Skeletal muscle tissue (tissue), 4 donors: ENCODE data around the gene OR2L5. TPM values are rescaled to one million over a fixed set of nuclear protein-coding genes. Genes with fewer than 3 reads are reported as not detected.

ENCODE experiments used
- H3K27ac ChIP-seq: one replicate; pipeline ENCODE4 v1.7.0; 2013; ENCODE audit warnings: mild to moderate bottlenecking, low read depth, low read length, inconsistent platforms
- H3K27me3 ChIP-seq, 3 donors: one replicate each; pipeline ENCODE4 v1.7.0; 2013; ENCODE audit warnings: low read length in 3 of 3; ENCODE audit not compliant: control insufficient read depth in 3 of 3, insufficient read depth in 3 of 3
- H3K36me3 ChIP-seq, 3 donors: one replicate each; pipeline ENCODE4 v1.7.0; 2013; ENCODE audit warnings: low read length in 3 of 3; ENCODE audit not compliant: control insufficient read depth in 3 of 3, insufficient read depth in 3 of 3
- H3K4me1 ChIP-seq, 3 donors: one replicate each; pipeline ENCODE4 v1.7.0; 2013; ENCODE audit warnings: low read length in 3 of 3, mild to moderate bottlenecking in 3 of 3; ENCODE audit not compliant: control insufficient read depth in 3 of 3, insufficient read depth in 3 of 3
- H3K4me3 ChIP-seq, 3 donors: one replicate each; pipeline ENCODE4 v1.7.0; 2013; ENCODE audit warnings: low read length in 3 of 3
- H3K9ac ChIP-seq, 3 donors: one replicate each; pipeline ENCODE4 v1.7.0; 2013; ENCODE audit warnings: low read length in 3 of 3, mild to moderate bottlenecking in 3 of 3, moderate library complexity in 2 of 3, low read depth in 1 of 3
- H3K9me3 ChIP-seq, 3 donors: one replicate each; pipeline ENCODE4 v1.7.0; 2013; ENCODE audit warnings: low read length in 3 of 3; ENCODE audit not compliant: control insufficient read depth in 3 of 3
- total RNA-seq: library from RNA; depleted of rRNA; stranded (reverse); fragments of >200 nt; gene quantifications from one replicate; pipeline ENCODE4 v1.2.3, GENCODE V29; 2014
- donor health status: Osteomylitis.

OR2L5 gene, protein sequence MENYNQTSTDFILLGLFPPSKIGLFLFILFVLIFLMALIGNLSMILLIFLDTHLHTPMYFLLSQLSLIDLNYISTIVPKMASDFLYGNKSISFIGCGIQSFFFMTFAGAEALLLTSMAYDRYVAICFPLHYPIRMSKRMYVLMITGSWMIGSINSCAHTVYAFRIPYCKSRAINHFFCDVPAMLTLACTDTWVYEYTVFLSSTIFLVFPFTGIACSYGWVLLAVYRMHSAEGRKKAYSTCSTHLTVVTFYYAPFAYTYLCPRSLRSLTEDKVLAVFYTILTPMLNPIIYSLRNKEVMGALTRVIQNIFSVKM
- not detected for total RNA-seq

DNA sequence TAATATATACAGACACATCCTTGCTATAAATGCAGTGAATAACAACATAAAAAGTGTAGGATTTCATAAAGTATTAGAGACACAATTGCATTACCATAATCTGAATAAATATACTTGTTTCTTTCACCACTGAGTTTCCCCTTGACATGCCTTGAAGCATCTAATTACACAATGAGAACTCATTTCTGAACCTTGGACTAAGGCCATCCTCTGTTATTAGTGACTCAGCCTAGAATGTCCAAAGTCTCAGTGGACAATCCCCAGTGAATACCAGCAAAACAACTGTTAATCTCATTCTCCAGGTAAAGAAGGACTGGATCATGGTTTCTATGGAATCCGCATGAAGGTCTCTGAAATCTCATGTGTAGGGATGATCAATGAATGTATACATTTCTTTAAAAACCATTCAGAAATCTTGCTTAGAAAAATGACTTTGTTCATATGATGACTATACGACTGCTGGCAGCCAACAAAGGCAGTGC lies at the start of gene OR2L5:
OR2L5 (plus strand) TSS at position 432 of the 482 bp plus-strand sequence. CDS start 8,288 bp downstream, outside the sequence.
- H3K4me1 ChIP-seq = no peaks in the 10 kb centered on the region
- H3K9me3 ChIP-seq = peaks cover 0 to 3% (median 0%) of the 10 kb centered on the region in 3 donors
- no peaks in the 10 kb centered on the region for H3K36me3 ChIP-seq
- H3K9ac ChIP-seq = no peak within 1 kb of the TSS
- no peak within 1 kb of the TSS for H3K27ac ChIP-seq
- H3K4me3 ChIP-seq = no peak within 1 kb of the TSS
- H3K27me3 ChIP-seq = no peaks in the 10 kb centered on the region

DNA sequence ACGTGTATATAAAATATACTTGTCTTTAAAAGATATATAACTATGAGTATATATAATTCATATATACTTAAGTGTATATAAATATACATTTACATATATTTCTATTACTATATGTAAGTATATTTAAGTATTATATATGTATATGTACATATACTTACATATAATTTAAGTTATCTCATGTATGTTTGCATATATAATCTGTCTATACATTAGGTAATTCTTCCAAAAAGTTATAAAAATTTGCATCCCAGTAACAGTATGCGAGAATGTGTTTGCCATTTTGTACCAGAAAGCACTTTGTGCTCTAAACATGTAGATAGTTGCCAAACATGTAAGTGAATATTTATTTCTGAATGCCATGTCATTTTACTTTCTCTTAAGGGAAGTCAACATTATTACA lies 48.5 kb upstream of the OR2L5 start, which contains the start of gene OR2AK2:
OR2AK2 (plus strand) TSS at position 301 of the 400 bp plus-strand sequence. CDS start 144 bp downstream, outside the sequence.
- Histone ChIP-seq H3K27ac (no peak within 1 kb of the TSS), H3K36me3 (no peaks in the 10 kb centered on the region), H3K27me3 (no peaks in the 10 kb centered on the region), H3K4me1 (no peaks in the 10 kb centered on the region), H3K9me3 (no peaks in the 10 kb centered on the region), H3K9ac (no peak within 1 kb of the TSS), H3K4me3 (no peak within 1 kb of the TSS)

DNA sequence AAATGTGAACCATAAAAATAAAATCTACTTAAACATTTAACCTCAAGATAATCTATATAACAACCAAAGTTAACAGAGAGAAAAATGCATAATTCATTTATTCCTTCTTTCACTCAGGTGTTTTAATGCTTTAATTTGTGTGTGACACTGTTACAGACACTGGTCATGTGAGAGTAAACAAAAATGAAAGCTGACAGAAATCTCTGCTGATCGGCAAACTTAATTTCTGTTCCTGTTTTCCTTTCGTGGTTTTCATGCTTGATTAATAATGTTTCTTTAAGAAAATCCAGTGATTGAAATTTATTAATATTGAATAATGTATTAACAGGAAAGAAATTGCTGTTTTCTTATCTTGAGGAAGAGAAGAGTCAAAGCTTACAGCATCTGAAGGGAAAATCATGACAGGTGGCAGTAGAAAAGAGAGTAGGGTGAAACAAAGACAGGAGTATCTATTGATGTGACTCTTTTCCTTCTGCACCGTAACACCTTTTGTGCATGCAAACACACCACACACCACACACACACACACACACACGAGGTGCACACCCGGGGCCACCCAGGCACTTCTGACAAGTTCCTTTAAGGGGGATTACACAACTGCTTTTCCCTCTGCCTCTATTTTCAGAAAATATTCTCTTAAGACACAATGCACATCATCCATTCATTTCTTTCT lies 46.8 kb upstream of the OR2L5 start:
- H3K27ac ChIP-seq = no peak overlapping the region
- no peaks in the 10 kb centered on the region for H3K9me3 ChIP-seq
- H3K4me3 ChIP-seq = no peak overlapping the region
- no peaks in the 10 kb centered on the region for H3K27me3 ChIP-seq
- no peaks in the 10 kb centered on the region for H3K36me3 ChIP-seq
- no peak overlapping the region for H3K9ac ChIP-seq
- H3K4me1 ChIP-seq = no peaks in the 10 kb centered on the region

DNA sequence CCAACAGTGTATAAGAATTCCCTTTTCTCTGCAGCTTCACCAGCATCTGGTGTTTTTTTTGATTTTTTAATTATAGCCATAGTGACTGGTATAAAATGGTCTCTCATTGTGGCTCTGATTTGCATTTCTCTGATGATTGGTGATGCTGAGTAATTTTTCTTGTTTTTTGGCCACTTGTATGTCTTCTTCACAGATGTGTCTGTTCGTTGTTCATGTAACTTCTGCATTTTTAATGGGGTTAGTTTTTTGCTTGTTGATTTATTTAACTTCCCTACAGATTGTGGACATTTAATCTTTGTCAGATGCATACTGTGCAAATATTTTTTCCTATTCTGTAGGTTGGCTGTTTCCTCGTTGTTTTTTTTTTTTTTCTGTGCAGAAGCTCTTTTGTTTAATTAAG lies 20.5 kb upstream of the OR2L5 start:
- peaks cover 0 to 3% (median 0%) of the 10 kb centered on the region in 3 donors for H3K9me3 ChIP-seq
- H3K9ac ChIP-seq = no peak overlapping the region
- H3K36me3 ChIP-seq = no peaks in the 10 kb centered on the region
- H3K27me3 ChIP-seq = no peaks in the 10 kb centered on the region
- H3K4me1 ChIP-seq = no peaks in the 10 kb centered on the region
- no peak overlapping the region for H3K27ac ChIP-seq
- H3K4me3 ChIP-seq = no peak overlapping the region

DNA sequence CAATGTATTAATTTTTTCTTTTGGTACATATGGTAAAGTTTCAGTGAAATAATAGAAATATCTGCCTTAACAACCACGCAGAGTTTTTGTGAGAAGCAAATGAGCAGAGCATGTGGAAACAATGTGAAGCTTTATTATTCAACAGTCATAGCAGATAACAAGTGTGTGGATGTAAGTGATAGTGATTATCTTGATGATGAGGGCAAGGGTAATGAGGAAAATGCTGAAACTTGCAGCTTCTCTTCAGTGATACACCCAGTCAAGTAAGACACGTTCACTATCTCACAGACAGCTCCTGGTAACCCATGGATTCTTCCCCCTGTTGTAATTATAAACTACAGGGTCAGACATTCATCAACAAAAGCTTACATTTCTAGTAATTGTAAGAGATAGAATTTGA lies 14.6 kb upstream of the OR2L5 start:
- H3K9me3 ChIP-seq = no peaks in the 10 kb centered on the region
- no peaks in the 10 kb centered on the region for H3K36me3 ChIP-seq
- H3K27ac ChIP-seq = no peak overlapping the region
- no peak overlapping the region for H3K9ac ChIP-seq
- H3K27me3 ChIP-seq = no peaks in the 10 kb centered on the region
- H3K4me1 ChIP-seq = no peaks in the 10 kb centered on the region
- H3K4me3 ChIP-seq = no peak overlapping the region

DNA sequence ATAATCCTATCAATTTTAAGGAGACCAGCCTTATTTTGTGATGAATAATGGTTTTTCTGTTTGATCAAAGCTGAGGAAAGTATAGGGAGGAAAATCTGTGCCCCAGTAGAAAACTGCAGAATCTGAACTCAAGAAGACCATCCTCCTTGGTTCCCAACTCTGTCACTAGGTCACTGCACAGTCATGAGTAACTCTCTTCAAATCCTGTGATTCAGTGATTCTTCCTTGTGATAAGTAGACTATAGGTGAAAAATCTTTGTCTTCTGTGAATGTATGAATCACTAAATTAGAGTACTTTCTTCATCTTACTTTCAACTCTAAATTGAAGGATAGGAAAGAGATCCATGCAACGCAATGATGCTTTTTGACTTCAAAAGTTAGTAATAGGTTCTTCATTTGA lies 13.3 kb upstream of the OR2L5 start:
- Histone ChIP-seq H3K9me3 (no peaks in the 10 kb centered on the region), H3K4me1 (no peaks in the 10 kb centered on the region), H3K27me3 (no peaks in the 10 kb centered on the region), H3K36me3 (no peaks in the 10 kb centered on the region), H3K27ac (no peak overlapping the region), H3K4me3 (no peak overlapping the region), H3K9ac (no peak overlapping the region)

DNA sequence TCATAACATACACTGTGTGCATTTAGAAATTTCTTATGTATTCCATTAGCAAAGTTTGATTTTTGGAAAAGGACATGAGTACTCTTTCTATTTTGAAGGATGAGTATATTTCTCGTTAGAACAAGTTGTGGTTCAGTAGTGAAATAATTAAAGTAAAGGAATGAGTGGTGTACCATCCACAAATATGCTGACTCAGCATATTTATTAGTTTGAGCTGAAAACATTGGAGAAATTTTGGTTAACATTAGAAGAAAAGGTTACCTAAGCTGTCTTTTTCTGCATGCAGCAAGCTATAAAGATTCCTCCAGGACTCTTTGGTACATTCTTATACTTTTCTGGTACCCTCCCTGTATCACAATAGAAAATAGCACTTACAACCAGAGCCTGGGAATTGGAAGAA lies 5.7 kb upstream of the OR2L5 start:
- Histone ChIP-seq H3K9ac (no peak overlapping the region), H3K27me3 (no peaks in the 10 kb centered on the region), H3K4me1 (no peaks in the 10 kb centered on the region), H3K9me3 (peaks cover 0 to 5% (median 2%) of the 10 kb centered on the region in 3 donors), H3K36me3 (no peaks in the 10 kb centered on the region), H3K4me3 (no peak overlapping the region), H3K27ac (no peak overlapping the region)

DNA sequence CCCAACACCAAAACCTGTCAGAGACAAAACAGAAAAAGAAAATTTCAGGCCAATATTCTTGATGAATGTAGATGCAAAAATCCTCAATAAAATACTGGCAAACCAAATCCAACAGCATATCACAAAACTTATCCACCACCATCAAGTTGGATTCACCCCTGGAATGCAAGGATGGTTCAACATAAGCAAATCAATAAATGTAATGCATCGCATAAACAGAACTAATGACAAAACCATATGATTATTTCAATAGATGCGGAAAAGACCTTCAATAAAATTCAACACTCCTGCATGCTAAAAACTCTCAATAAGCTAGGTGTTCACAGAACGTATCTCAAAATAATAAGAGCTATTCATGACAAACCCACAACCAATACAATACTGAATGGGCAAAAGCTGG lies 3.8 kb upstream of the OR2L5 start:
- no peaks in the 10 kb centered on the region for H3K27me3 ChIP-seq
- no peak overlapping the region for H3K27ac ChIP-seq
- H3K36me3 ChIP-seq = no peaks in the 10 kb centered on the region
- H3K9me3 ChIP-seq = peaks cover 2 to 5% (median 2%) of the 10 kb centered on the region in 3 donors
- H3K4me3 ChIP-seq = no peak overlapping the region
- H3K9ac ChIP-seq = no peak overlapping the region
- no peaks in the 10 kb centered on the region for H3K4me1 ChIP-seq

DNA sequence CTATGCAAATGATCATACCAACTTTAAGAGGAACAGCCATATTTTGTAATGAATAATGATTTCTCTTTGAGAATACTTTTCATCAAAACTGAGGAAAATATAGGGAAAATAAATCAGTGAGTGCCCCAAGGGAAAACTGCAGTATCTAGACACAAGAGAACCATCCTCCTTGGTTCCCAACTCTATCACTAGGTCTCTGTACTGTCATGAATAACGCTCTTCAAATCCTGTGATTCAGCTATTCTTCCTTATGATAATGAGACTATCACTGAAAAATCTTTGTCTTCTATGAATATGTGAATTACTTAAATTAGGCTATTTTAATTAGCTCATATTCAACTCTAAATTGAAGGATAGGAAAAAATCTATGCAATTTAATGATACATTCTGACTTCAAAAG lies 2.3 kb downstream of the OR2L5 start:
- Histone ChIP-seq H3K27ac (no peak overlapping the region), H3K4me3 (no peak overlapping the region), H3K4me1 (no peaks in the 10 kb centered on the region), H3K27me3 (no peaks in the 10 kb centered on the region), H3K36me3 (no peaks in the 10 kb centered on the region), H3K9ac (no peak overlapping the region), H3K9me3 (peaks cover 0 to 3% (median 0%) of the 10 kb centered on the region in 3 donors)

DNA sequence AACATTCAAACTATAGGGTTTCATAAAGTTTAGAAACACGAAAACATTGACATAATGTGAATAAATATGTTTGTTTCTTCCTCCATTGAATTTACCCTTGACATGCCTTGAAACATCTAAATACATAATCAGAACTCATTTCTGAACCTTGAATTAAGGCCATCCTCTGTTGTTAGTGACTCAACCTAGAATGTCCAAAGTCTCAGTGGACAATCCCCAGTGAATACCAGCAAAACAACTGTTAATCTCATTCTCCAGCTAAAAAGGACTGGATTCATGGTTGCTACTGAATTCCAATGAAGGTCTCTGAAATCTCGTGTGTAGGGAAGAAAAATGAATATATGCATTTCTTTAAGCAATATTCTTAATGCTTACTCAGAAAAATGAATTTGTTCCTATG lies 16.3 kb downstream of the OR2L5 start, which contains the start of gene OR2L2:
OR2L2 (plus strand) TSS at position 301 of the 400 bp plus-strand sequence. CDS start 8,198 bp downstream, outside the sequence.
- Histone ChIP-seq H3K4me1 (no peaks in the 10 kb centered on the region), H3K36me3 (no peaks in the 10 kb centered on the region), H3K27ac (no peak within 1 kb of the TSS), H3K9ac (no peak within 1 kb of the TSS), H3K9me3 (no peaks in the 10 kb centered on the region), H3K4me3 (no peak within 1 kb of the TSS), H3K27me3 (no peaks in the 10 kb centered on the region)
